IMR-90 (cell line): ENCODE data around the gene ZNF146. TPM values are rescaled to one million over a fixed set of nuclear protein-coding genes. Genes with fewer than 3 reads are reported as not detected.

Source experiments
- ATAC-seq: fragments of 200-7000 bp; cut with Tn5 transposase; 2 replicates; pipeline ENCODE4 v1.9.1; 2020; ENCODE audit warnings: low read depth, mild to moderate bottlenecking, moderate library complexity
- BruUV-seq: library from RNA; stranded (reverse); fragments of 400-500 nt; replicated peaks from 2 replicates; lab custom pipeline; 2021; lab: Mats Ljungman, UMichigan
- CTCF ChIA-PET: fragments of 300-600 bp; formaldehyde crosslinking; extraction: SDS; loops from one replicate; lab custom pipeline; 2021; ENCODE audit warnings: antibody characterized with exemption; lab: Yijun Ruan, JAX
- POLR2A ChIA-PET: fragments of 300-600 bp; sonication (Branson Sonifier 250); formaldehyde crosslinking; loops from one replicate; lab custom pipeline; 2022; ENCODE audit warnings: antibody characterized with exemption; ENCODE audit not compliant: unreplicated experiment; lab: Charles Lee
- DNase-seq: peaks from one replicate; pipeline ENCODE4 v3.0.0; 2013
- H2AFZ ChIP-seq: replicated peaks from 2 replicates; pipeline ENCODE3; 2013; ENCODE audit warnings: low read length, mild to moderate bottlenecking; ENCODE audit not compliant: poor library complexity
- H2AK5ac ChIP-seq: 2 replicates; pipeline ENCODE4 v1.6.1; 2013; ENCODE audit warnings: low read depth, low read length, inconsistent platforms
- H2AK9ac ChIP-seq: replicated peaks from 2 replicates; pipeline ENCODE3; 2013; ENCODE audit warnings: mild to moderate bottlenecking, low read depth, low read length, moderate library complexity; ENCODE audit not compliant: poor library complexity
- H2BK120ac ChIP-seq: 2 replicates; pipeline ENCODE4 v1.6.1; 2013; ENCODE audit warnings: low read depth, low read length, inconsistent platforms
- H2BK15ac ChIP-seq: 3 replicates; pipeline ENCODE4 v1.6.1; 2013; ENCODE audit warnings: low read depth, low read length, inconsistent platforms
- H2BK20ac ChIP-seq: 2 replicates; pipeline ENCODE4 v1.6.1; 2013; ENCODE audit warnings: low read depth, mild to moderate bottlenecking, inconsistent platforms, low read length, moderate library complexity
- H2BK5ac ChIP-seq: 2 replicates; pipeline ENCODE4 v1.6.1; 2013; ENCODE audit warnings: mild to moderate bottlenecking, low read depth, low read length, inconsistent platforms; ENCODE audit not compliant: poor library complexity, severe bottlenecking
- H3K14ac ChIP-seq: replicated peaks from 2 replicates; pipeline ENCODE4 v1.6.1; 2013; ENCODE audit warnings: low read depth, low read length, inconsistent platforms
- H3K18ac ChIP-seq: 2 replicates; pipeline ENCODE4 v1.6.1; 2013; ENCODE audit warnings: low read depth, low read length, control low read depth
- H3K23ac ChIP-seq: 2 replicates; pipeline ENCODE4 v1.6.1; 2013; ENCODE audit warnings: low read depth, low read length, inconsistent platforms
- H3K27ac ChIP-seq: 2 replicates; pipeline ENCODE4 v1.5.1; 2013; ENCODE audit warnings: mild to moderate bottlenecking, control low read depth, low read length; ENCODE audit not compliant: insufficient read depth
- H3K27me3 ChIP-seq: 2 replicates; pipeline ENCODE4 v1.6.1; 2013; ENCODE audit warnings: low read length; ENCODE audit not compliant: control insufficient read depth, insufficient read depth
- H3K36me3 ChIP-seq: 2 replicates; pipeline ENCODE4 v1.6.1; 2013; ENCODE audit warnings: low read length, mixed read lengths; ENCODE audit not compliant: control insufficient read depth, insufficient read depth
- H3K4ac ChIP-seq: 2 replicates; pipeline ENCODE4 v1.6.1; 2013; ENCODE audit warnings: low read depth, low read length, inconsistent platforms
- H3K4me1 ChIP-seq: 2 replicates; pipeline ENCODE4 v1.6.1; 2013; ENCODE audit warnings: low read length, mixed read lengths; ENCODE audit not compliant: control insufficient read depth, insufficient read depth
- H3K4me2 ChIP-seq: 2 replicates; pipeline ENCODE4 v1.6.1; 2013; ENCODE audit warnings: low read depth, mild to moderate bottlenecking, control low read depth, low read length, moderate library complexity
- H3K4me3 ChIP-seq: 2 replicates; pipeline ENCODE4 v1.5.1; 2013; ENCODE audit warnings: low read depth, mild to moderate bottlenecking, control low read depth, low read length, moderate library complexity; ENCODE audit not compliant: insufficient read depth
- H3K56ac ChIP-seq: 2 replicates; pipeline ENCODE4 v1.6.1; 2013; ENCODE audit warnings: low read length, inconsistent platforms; ENCODE audit not compliant: insufficient read depth; ENCODE audit errors: extremely low read depth
- H3K79me1 ChIP-seq, 2 experiments: 2 replicates each; pipeline ENCODE4 v1.6.1; 2013; ENCODE audit warnings: low read length in 2 of 2, inconsistent platforms in 1 of 2, low read depth in 1 of 2
- H3K9ac ChIP-seq: 2 replicates; pipeline ENCODE4 v1.6.1; 2013; ENCODE audit warnings: low read depth, low read length, control low read depth
- H3K9me1 ChIP-seq: 2 replicates; pipeline ENCODE4 v1.6.1; 2013; ENCODE audit warnings: low read length, inconsistent platforms; ENCODE audit not compliant: insufficient read depth
- H3K9me3 ChIP-seq: 2 replicates; pipeline ENCODE4 v1.6.1; 2013; ENCODE audit warnings: low read length; ENCODE audit not compliant: control insufficient read depth, insufficient read depth
- H4K20me1 ChIP-seq: 2 replicates; pipeline ENCODE4 v1.6.1; 2013; ENCODE audit warnings: low read length, inconsistent platforms; ENCODE audit not compliant: insufficient read depth
- H4K5ac ChIP-seq: 2 replicates; pipeline ENCODE4 v1.6.1; 2013; ENCODE audit warnings: mild to moderate bottlenecking, low read depth, low read length, control low read depth
- H4K8ac ChIP-seq, 2 experiments: 2 replicates each; pipeline ENCODE4 v1.6.1; 2013; ENCODE audit warnings: low read depth in 2 of 2, low read length in 2 of 2, control low read depth in 1 of 2, inconsistent platforms in 1 of 2
- H4K91ac ChIP-seq: 2 replicates; pipeline ENCODE4 v1.6.1; 2013; ENCODE audit warnings: low read depth, low read length, inconsistent platforms; ENCODE audit not compliant: insufficient read depth
- CEBPB ChIP-seq: IDR thresholded peaks from 2 replicates; pipeline ENCODE4 v1.6.1; 2012; ENCODE audit warnings: low read depth, low read length, improper control_type of control experiment
- RCOR1 ChIP-seq: IDR thresholded peaks from 2 replicates; pipeline ENCODE4 v1.6.1; 2012; ENCODE audit warnings: mild to moderate bottlenecking, low read length, improper control_type of control experiment; ENCODE audit not compliant: insufficient replicate concordance
- WGBS, 2 experiments: methylation state at CpG; one replicate each; pipeline versions ENCODE4 v1.1.5 to v1.1.7; 2013; ENCODE audit warnings: missing lambda C conversion rate in 2 of 2; ENCODE audit not compliant: insufficient read length in 1 of 2; ENCODE audit errors: extremely low coverage in 2 of 2; 5-methylcytosine and 5-hydroxymethylcytosine counted together
- dilution Hi-C: fragments of 300-500 bp; cut with HindIII; formaldehyde crosslinking; loops from one replicate; pipeline ENCODE4 v1.14.3; 2018; ENCODE audit warnings: low sequenced_read_pairs; ENCODE audit not compliant: unreplicated experiment
- in situ Hi-C: fragments of 300-500 bp; cut with MboI; formaldehyde crosslinking; loops from 3 replicates; pipeline ENCODE4 v1.14.3; 2019; ENCODE audit warnings: low sequenced_read_pairs, inconsistent platforms, mixed read lengths
- intact Hi-C: fragments of 100-400 bp; cut with micrococcal nuclease; formaldehyde crosslinking; loops from 2 replicates; pipeline ENCODE4 v1.10.0; 2022
- polyA plus RNA-seq, 3 experiments: library from polyadenylated mRNA; depleted of rRNA; stranded (reverse); fragments of >200 nt; gene quantifications; 2 replicates each; pipeline ENCODE4 v1.2.3, GENCODE V29; 2012; ENCODE audit warnings: low replicate concordance in 1 of 3
- total RNA-seq: library from RNA; depleted of rRNA; stranded (reverse); fragments of >200 nt; gene quantifications from 2 replicates; pipeline ENCODE4 v1.2.3, GENCODE V29; 2012

ZNF146 gene
- total and polyA plus RNA-seq, 2 of the 4 experiments (the other 2 are of a cell fraction) = 61.6 to 106 TPM

DNA sequence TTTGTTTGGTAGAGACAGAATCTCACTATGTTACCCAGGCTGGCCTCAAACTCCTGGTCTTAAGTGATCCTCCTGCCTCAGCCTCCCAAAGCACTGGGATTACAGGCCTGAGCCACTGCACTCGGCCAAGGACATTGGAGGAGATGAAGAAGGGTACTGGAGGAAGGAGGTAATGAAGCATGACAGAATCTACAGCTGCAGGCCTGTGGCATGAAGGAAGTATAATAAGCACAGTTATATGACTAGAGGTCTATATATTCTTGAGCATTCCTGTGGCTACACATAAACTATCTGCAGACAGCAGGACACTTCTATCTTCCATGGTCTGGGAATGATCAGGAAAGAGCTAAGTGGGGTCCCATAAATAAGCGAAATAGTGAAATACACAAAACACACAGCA, 18.7 kb upstream of the ZNF146 start:
- Histone ChIP-seq H3K9ac (no peak overlapping the region), H3K4me1 (no peaks in the 10 kb centered on the region), H3K9me3 (no peaks in the 10 kb centered on the region), H2AFZ (no peak overlapping the region), H3K18ac (no peak overlapping the region), H3K4me2 (no peak overlapping the region), H4K20me1 (no peaks in the 10 kb centered on the region), H4K5ac (no peak overlapping the region), H3K9me1 (no peaks in the 10 kb centered on the region), H2AK5ac (no peak overlapping the region), H2BK20ac (no peak overlapping the region), H2BK15ac (no peak overlapping the region), H4K8ac (no peak overlapping the region), H3K56ac (no peak overlapping the region), H2BK5ac (no peak overlapping the region), H3K4me3 (no peak overlapping the region), H3K4ac (no peak overlapping the region), H3K36me3 (peaks cover 12% of the 10 kb centered on the region), H3K27me3 (no peaks in the 10 kb centered on the region), H2BK120ac (no peak overlapping the region), H4K91ac (no peak overlapping the region), H3K14ac (no peak overlapping the region), H3K23ac (no peak overlapping the region), H3K79me1 (no peaks in the 10 kb centered on the region; a peak in 1 of 4 replicates), H2AK9ac (no peak overlapping the region), H3K27ac (no peak overlapping the region)
- no CpG with 5 or more reads among the region's 2 CpGs for WGBS, 2 experiments
- no peak for DNase-seq
- intact Hi-C loops (no loop called here), dilution Hi-C loops (no loop called here), in situ Hi-C loops (loop anchor here (25.0 kb wide), 1 partner anchor 291 kb away; the partner anchor contains the start of gene ZNF566)
- CTCF ChIA-PET = no interaction called here
- no TSS peak for BruUV-seq
- POLR2A ChIA-PET = no interaction called here
- TF ChIP-seq CEBPB = no peak
- no peak for TF ChIP-seq RCOR1
- peak; percentile 37; the same call in 1 of the 2 replicates for ATAC-seq
